GM12878 (cell line): ENCODE results near the gene CENPX. TPM values are rescaled to one million over a fixed set of nuclear protein-coding genes. Genes with fewer than 3 reads are reported as not detected.

ENCODE experiments used
- ATAC-seq: fragments of 200-7000 bp; cut with Tn5 transposase; 3 replicates; pipeline ENCODE4 v1.9.1; 2020; ENCODE audit warnings: mild to moderate bottlenecking, moderate library complexity
- BruUV-seq: library from RNA; stranded (reverse); fragments of 400-500 nt; replicated peaks from 2 replicates; lab custom pipeline; 2021; lab: Mats Ljungman, UMichigan
- CTCF ChIA-PET: fragments of 300-600 bp; sonication (Branson Sonifier 250); formaldehyde crosslinking; extraction: SDS; loops from one replicate; lab custom pipeline; 2021; ENCODE audit warnings: inconsistent platforms; lab: Yijun Ruan, JAX
- POLR2A ChIA-PET: fragments of 350-600 bp; formaldehyde crosslinking; extraction: SDS; loops from one replicate; lab custom pipeline; 2021; ENCODE audit warnings: inconsistent platforms; lab: Charles Lee
- RAD21 ChIA-PET: fragments of 300-600 bp; sonication (Branson Sonifier 250); formaldehyde crosslinking; loops from one replicate; lab custom pipeline; 2023; ENCODE audit warnings: antibody characterized with exemption; ENCODE audit not compliant: unreplicated experiment; lab: Charles Lee
- SMC1A ChIA-PET: fragments of 300-600 bp; sonication (Branson Sonifier 250); formaldehyde crosslinking; loops from one replicate; lab custom pipeline; 2023; ENCODE audit not compliant: unreplicated experiment, uncharacterized antibody; lab: Charles Lee
- DNase-seq: peaks from one replicate; pipeline ENCODE4 v3.0.0-alpha.2; 2011; ENCODE audit warnings: low read depth, low spot score
- FAIRE-seq: peaks from 3 replicates; lab custom pipeline; 2011; peaks lifted over from hg19 to GRCh38; lab: Jason Lieb, UNC
- H2AFZ ChIP-seq: 2 replicates; pipeline ENCODE4 v1.6.0; 2011; ENCODE audit warnings: low read depth, low read length, control low read depth; ENCODE audit not compliant: control insufficient read depth
- H3K27ac ChIP-seq: 2 replicates; pipeline ENCODE4 v1.5.1; 2011; ENCODE audit warnings: control low read depth; ENCODE audit not compliant: control insufficient read depth, insufficient read depth
- H3K27me3 ChIP-seq, 2 experiments: replicated peaks in 1 of 2; 2 replicates each; pipeline versions ENCODE4 v1.6.0 to v1.6.1; 2011; ENCODE audit warnings: low read length in 1 of 2; ENCODE audit not compliant: control insufficient read depth in 2 of 2, insufficient read depth in 2 of 2
- H3K36me3 ChIP-seq, 2 experiments: 2 replicates each; pipeline ENCODE4 v1.5.1; 2011; ENCODE audit warnings: low read length in 1 of 2; ENCODE audit not compliant: control insufficient read depth in 2 of 2, insufficient read depth in 2 of 2
- H3K4me1 ChIP-seq: 2 replicates; pipeline ENCODE4 v1.6.1; 2011; ENCODE audit warnings: mild to moderate bottlenecking, low read length, moderate library complexity, mixed read lengths; ENCODE audit not compliant: control insufficient read depth, insufficient read depth
- H3K4me2 ChIP-seq: 2 replicates; pipeline ENCODE4 v1.6.0; 2011; ENCODE audit warnings: control low read depth; ENCODE audit not compliant: control insufficient read depth, insufficient read depth
- H3K4me3 ChIP-seq: fragments of 200-600 bp; sonication (generic); 2 replicates; pipeline ENCODE4 v1.5.1; 2016
- H3K79me2 ChIP-seq: 2 replicates; pipeline ENCODE4 v1.6.0; 2011; ENCODE audit warnings: low read length; ENCODE audit not compliant: control insufficient read depth, insufficient read depth
- H3K9ac ChIP-seq: 2 replicates; pipeline ENCODE4 v1.8.0; 2011; ENCODE audit warnings: low read length, control low read depth, mixed read lengths; ENCODE audit not compliant: control insufficient read depth, insufficient read depth
- H3K9me3 ChIP-seq: replicated peaks from 3 replicates; pipeline ENCODE4 v1.5.1; 2011; ENCODE audit warnings: mild to moderate bottlenecking, low read length; ENCODE audit not compliant: control insufficient read depth, insufficient read depth
- H4K20me1 ChIP-seq: 2 replicates; pipeline ENCODE4 v1.6.0; 2011; ENCODE audit not compliant: control insufficient read depth, insufficient read depth
- BMI1 ChIP-seq: fragments of 450-650 bp; IDR thresholded peaks from 2 replicates; pipeline ENCODE4 v1.6.1; 2016; ENCODE audit warnings: mild to moderate bottlenecking, moderate library complexity, borderline replicate concordance
- EGR1 ChIP-seq, 2 experiments: IDR thresholded peaks; 1 replicate in 1 of 2; 2 replicates in 1 of 2; pipeline ENCODE4 v1.6.1; 2011 to 2012; ENCODE audit warnings: low read depth in 2 of 2, low read length in 2 of 2, borderline replicate concordance in 1 of 2, mild to moderate bottlenecking in 1 of 2, moderate library complexity in 1 of 2
- HDAC2 ChIP-seq: fragments of 200-600 bp; sonication (generic); IDR thresholded peaks from 2 replicates; pipeline ENCODE4 v1.6.1; 2017
- HDAC6 ChIP-seq: fragments of 200-600 bp; sonication (generic); IDR thresholded peaks from one replicate; pipeline ENCODE4 v1.8.0; 2017; ENCODE audit warnings: antibody characterized with exemption; ENCODE audit not compliant: unreplicated experiment
- IRF5 ChIP-seq: fragments of 450-650 bp; IDR thresholded peaks from 2 replicates; pipeline ENCODE4 v1.6.1; 2017; ENCODE audit warnings: borderline replicate concordance
- MEF2B ChIP-seq: fragments of 450-650 bp; IDR thresholded peaks from 2 replicates; pipeline ENCODE4 v1.6.1; 2018; ENCODE audit warnings: mild to moderate bottlenecking, moderate library complexity; ENCODE audit not compliant: partially characterized antibody, poor library complexity, severe bottlenecking
- MTA2 ChIP-seq: fragments of 450-650 bp; IDR thresholded peaks from 2 replicates; pipeline ENCODE4 v1.6.1; 2016; ENCODE audit warnings: low read depth, mild to moderate bottlenecking, moderate library complexity
- MTA3 ChIP-seq: IDR thresholded peaks from 2 replicates; pipeline ENCODE4 v1.6.1; 2012; ENCODE audit warnings: low read length, inconsistent platforms, borderline replicate concordance
- NKRF ChIP-seq: fragments of 450-650 bp; conservative IDR thresholded peaks from 2 replicates; pipeline ENCODE4 v1.6.1; 2017; ENCODE audit warnings: mild to moderate bottlenecking, moderate library complexity
- PML ChIP-seq: IDR thresholded peaks from 2 replicates; pipeline ENCODE4 v1.6.1; 2012; ENCODE audit warnings: low read length, inconsistent platforms
- RELA ChIP-seq: fragments of 450-650 bp; IDR thresholded peaks from 2 replicates; pipeline ENCODE4 v1.8.0; 2014; ENCODE audit warnings: borderline replicate concordance; ENCODE audit not compliant: partially characterized antibody
- SIN3A ChIP-seq: IDR thresholded peaks from 2 replicates; pipeline ENCODE4 v1.6.1; 2012; ENCODE audit warnings: low read depth, low read length, improper control_type of control experiment
- STAT3 ChIP-seq: IDR thresholded peaks from 2 replicates; pipeline ENCODE4 v1.6.1; 2011; ENCODE audit warnings: low read depth, low read length, improper control_type of control experiment
- TBL1XR1 ChIP-seq: IDR thresholded peaks from 2 replicates; pipeline ENCODE4 v1.6.1; 2012; ENCODE audit warnings: low read depth, low read length, improper control_type of control experiment
- TCF3 ChIP-seq: IDR thresholded peaks from 2 replicates; pipeline ENCODE4 v1.6.1; 2012; ENCODE audit warnings: low read depth, mild to moderate bottlenecking, low read length, borderline replicate concordance; ENCODE audit not compliant: insufficient read depth
- YBX1 ChIP-seq: fragments of 450-650 bp; IDR thresholded peaks from 2 replicates; pipeline ENCODE4 v1.6.1; 2016; ENCODE audit warnings: antibody characterized with exemption
- WGBS: methylation state at CpG from one replicate; pipeline ENCODE4 v1.1.6; 2016; ENCODE audit warnings: low lambda C conversion rate; ENCODE audit not compliant: insufficient replicate concordance, insufficient coverage; ENCODE audit errors: missing lambda C conversion rate; 5-methylcytosine and 5-hydroxymethylcytosine counted together
- in situ Hi-C: fragments of 300-500 bp; cut with MboI; formaldehyde crosslinking; loops from 9 replicates; pipeline ENCODE4 v1.14.3; 2018; ENCODE audit warnings: mixed read lengths
- intact Hi-C: fragments of 100-400 bp; cut with micrococcal nuclease; formaldehyde crosslinking; loops from one replicate; pipeline ENCODE4 v1.14.2; 2022; ENCODE audit not compliant: unreplicated experiment
- polyA plus RNA-seq, 11 experiments: library from polyadenylated mRNA; depleted of rRNA in 4 of 11; unstranded in 6 of 11; stranded (reverse) in 5 of 11; fragments of >200 nt; fragmentation: Nextera tagmentation in 4 of 11; fragmentation: Illumina TruSeq in 1 of 11; extraction: Ambion mirVana in 4 of 11; extraction: Trizol in 1 of 11; gene quantifications; 1 replicate in 1 of 11; 2 replicates in 10 of 11; pipeline versions ENCODE4 v1.2.1 to v1.2.3, GENCODE V29; 2011 to 2016; ENCODE audit warnings: inconsistent platforms in 2 of 11, missing spikeins in 2 of 11, low read depth in 1 of 11
- total RNA-seq, 4 experiments: library from RNA; depleted of rRNA in 3 of 4; stranded (reverse); fragments of >200 nt in 3 of 4; fragmentation: Illumina TruSeq in 1 of 4; extraction: Trizol in 1 of 4; gene quantifications; 2 replicates each; pipeline versions ENCODE4 v1.2.1 to v1.2.3, GENCODE V29; 2013 to 2021

The CENPX gene
- total and polyA plus RNA-seq, 10 of the 15 experiments (the other 5 are each of a cell fraction or from before 2014, with no cell fraction given) = 11.7 to 182 (median 71.9) TPM

- no peak for TF ChIP-seq BMI1
- peak; percentile 81 for TF ChIP-seq RELA
- TF ChIP-seq PML = no peak
- peak; percentile 88 for TF ChIP-seq MTA2
- TF ChIP-seq MTA3 = no peak
- peak; percentile 78 to 86 for TF ChIP-seq EGR1 (IDR thresholded peaks at IDR 0.05; ENCODE audit: borderline replicate concordance in 1 of 2, low read depth in 2 of 2, low read length in 2 of 2)
- TF ChIP-seq TCF3 = 0 out of 2 replicates have a peak, but pooled peaks have one; percentile 57
Observed at GRCh38 chr17:82065638-82066303, 43.1 kb upstream of the CENPX start, which contains the start of gene DUS1L (continued).

GRCh38 chr17:82065193-82065637 lies 42.5 kb upstream of the CENPX start:
- Histone ChIP-seq H3K9me3 (no peaks in the 10 kb centered on the region), H4K20me1 (no peaks in the 10 kb centered on the region), H2AFZ (peak overlapping the region; percentile 34; the same call in 1 of the 2 replicates), H3K4me1 (peaks cover 8% of the 10 kb centered on the region), H3K36me3 (peaks cover 3 to 9% of the 10 kb centered on the region in 2 experiments; a peak in 3 of 4 replicates), H3K27me3 (no peaks in the 10 kb centered on the region), H3K79me2 (peaks cover 20% of the 10 kb centered on the region), H3K4me3 (peak overlapping the region; percentile 90)
- in situ Hi-C loops = no loop called here
- FAIRE-seq = no peak
- no TSS peak for BruUV-seq
- 1% methylated on average over 34 of the region's 47 CpGs for WGBS
- RAD21 ChIA-PET = no interaction called here
- POLR2A ChIA-PET = interaction anchor here (0.8 kb wide), 1 partner anchor 31 kb away, joined by 3 read pairs; no protein-coding TSS in a partner anchor
- TF ChIP-seq STAT3 (no peak), HDAC6 (no peak), NKRF (0 out of 2 replicates have a peak, but pooled peaks have one; percentile 49), HDAC2 (no peak), TBL1XR1 (no peak), MEF2B (peak; percentile 37), IRF5 (no peak), YBX1 (no peak), SIN3A (peak; percentile 40; the same call in 1 of the 2 replicates)
- TF ChIP-seq, all 136 proteins: peak for 3
- SMC1A ChIA-PET = interaction anchor here (2.2 kb wide), 1 partner anchor 28 kb away, joined by 5 read pairs; the partner anchor contains the start of gene DCXR
- ATAC-seq (peak; percentile 49), DNase-seq (no peak)
- Histone ChIP-seq H3K9ac (peak overlapping the region; percentile 90), H3K27ac (peak overlapping the region; percentile 65), H3K4me2 (peak overlapping the region; percentile 82)
- CTCF ChIA-PET = interaction anchor here (0.7 kb wide), 1 partner anchor 35 kb away, joined by 4 read pairs; no protein-coding TSS in a partner anchor
- intact Hi-C loops = no loop called here
